GM13976 (cell line): ENCODE measurements around the gene CALHM3.
"Not testable (repeated sequence)": the region's sequence is repeated elsewhere in the genome, so short reads cannot be mapped to it uniquely, and the experiment has no call there.

Experiments used
- DNase-seq: peaks from one replicate; pipeline ENCODE4 v3.0.0; 2012; ENCODE audit warnings: low spot score
- in situ Hi-C: fragments of 300-500 bp; cut with MboI; formaldehyde crosslinking; loops from one replicate; pipeline ENCODE4 v1.12.0; 2022; ENCODE audit warnings: low sequenced_read_pairs, mixed read lengths, inconsistent platforms; ENCODE audit not compliant: unreplicated experiment
- TF ChIP-seq, protein P1 (sequence below): IDR thresholded peaks from 2 replicates; pipeline ENCODE4 v1.5.1; 2012; ENCODE audit warnings: borderline replicate concordance, mild to moderate bottlenecking; ENCODE audit not compliant: insufficient read depth; ENCODE audit errors: extremely low read depth, missing control alignments, control extremely low read depth

Gene CALHM3

GRCh38 chr10:103479135-103479534 is at the start of gene CALHM3:
Gene CALHM3 (minus strand): TSS chr10:103479240. CDS start chr10:103479032, 208 bp downstream.
- in situ Hi-C loops = no loop called here
- no peak for DNase-seq
- TF ChIP-seq, protein P1, sequence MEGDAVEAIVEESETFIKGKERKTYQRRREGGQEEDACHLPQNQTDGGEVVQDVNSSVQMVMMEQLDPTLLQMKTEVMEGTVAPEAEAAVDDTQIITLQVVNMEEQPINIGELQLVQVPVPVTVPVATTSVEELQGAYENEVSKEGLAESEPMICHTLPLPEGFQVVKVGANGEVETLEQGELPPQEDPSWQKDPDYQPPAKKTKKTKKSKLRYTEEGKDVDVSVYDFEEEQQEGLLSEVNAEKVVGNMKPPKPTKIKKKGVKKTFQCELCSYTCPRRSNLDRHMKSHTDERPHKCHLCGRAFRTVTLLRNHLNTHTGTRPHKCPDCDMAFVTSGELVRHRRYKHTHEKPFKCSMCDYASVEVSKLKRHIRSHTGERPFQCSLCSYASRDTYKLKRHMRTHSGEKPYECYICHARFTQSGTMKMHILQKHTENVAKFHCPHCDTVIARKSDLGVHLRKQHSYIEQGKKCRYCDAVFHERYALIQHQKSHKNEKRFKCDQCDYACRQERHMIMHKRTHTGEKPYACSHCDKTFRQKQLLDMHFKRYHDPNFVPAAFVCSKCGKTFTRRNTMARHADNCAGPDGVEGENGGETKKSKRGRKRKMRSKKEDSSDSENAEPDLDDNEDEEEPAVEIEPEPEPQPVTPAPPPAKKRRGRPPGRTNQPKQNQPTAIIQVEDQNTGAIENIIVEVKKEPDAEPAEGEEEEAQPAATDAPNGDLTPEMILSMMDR = no peak

DNA sequence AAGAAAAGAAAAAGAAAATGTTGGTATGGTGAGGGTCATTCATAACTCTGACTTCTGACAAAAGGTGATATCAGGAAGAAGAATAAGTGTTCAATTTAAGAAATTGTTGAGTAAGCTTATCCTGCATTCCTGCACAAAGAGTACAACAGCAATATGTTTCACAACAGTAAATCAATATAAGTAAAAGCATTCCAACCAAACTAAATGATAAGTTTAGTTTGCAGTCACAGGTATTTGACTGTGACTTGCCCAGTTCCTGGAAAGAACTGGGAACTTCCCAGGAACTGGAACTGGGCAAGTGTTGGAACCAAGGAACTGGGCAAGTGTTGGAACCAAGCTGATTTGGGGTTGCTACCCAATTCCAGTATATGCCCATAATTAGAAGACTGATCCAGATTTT is 49.5 kb upstream of the CALHM3 start:
- in situ Hi-C loops = no loop called here
- TF ChIP-seq, protein P1 = no peak
- no peak for DNase-seq

GRCh38 chr10:103527476-103527875 is 48.4 kb upstream of the CALHM3 start:
- DNase-seq, in situ Hi-C loops: not testable (repeated sequence)

DNA sequence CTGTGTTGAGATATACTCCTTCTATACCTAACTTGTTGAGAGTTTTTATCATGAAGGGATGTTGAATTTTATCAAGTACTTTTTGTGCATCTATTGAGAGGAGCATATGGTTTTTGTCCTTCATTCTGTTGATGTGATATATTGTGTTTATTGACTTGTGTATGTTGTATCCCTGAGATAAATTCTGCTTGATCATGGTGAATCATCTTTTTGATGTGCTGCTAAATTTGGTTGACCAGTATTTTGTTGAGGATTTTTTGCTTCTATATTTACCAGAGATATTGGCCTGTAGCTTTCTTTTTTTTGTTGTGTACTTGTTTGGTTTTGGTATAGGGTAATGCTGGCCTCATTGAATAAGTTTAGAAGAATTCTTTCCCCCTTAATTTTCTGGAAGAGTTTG is 46.9 kb upstream of the CALHM3 start:
- in situ Hi-C loops = no loop called here
- TF ChIP-seq, protein P1 = no peak
- DNase-seq = no peak

- DNase-seq = no peak
- in situ Hi-C loops = no loop called here
- TF ChIP-seq, protein P1 = no peak
Measured at GRCh38 chr10:103523683-103524082, 44.6 kb upstream of the CALHM3 start.

DNA sequence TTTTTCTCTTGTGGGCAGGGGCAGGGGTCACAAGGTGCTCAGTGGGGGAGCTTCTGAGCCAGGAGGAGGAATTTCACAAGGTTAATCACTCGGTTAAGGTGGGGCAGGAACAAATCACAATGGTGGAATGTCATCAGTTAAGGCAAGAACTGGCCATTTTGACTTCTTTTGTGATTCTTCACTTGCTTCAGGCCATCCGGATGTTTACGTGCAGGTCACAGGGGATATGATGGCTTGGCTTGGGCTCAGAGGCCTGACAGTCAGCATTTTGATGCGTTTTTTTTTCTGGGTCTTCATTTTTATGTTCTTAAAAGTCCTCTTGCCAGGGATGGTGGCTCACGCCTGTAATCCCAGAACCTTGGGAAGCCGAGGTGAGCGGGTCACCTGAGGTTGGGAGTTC is 43.0 kb upstream of the CALHM3 start:
- DNase-seq, in situ Hi-C loops: not testable (repeated sequence)

GRCh38 chr10:103519798-103520197 is 40.8 kb upstream of the CALHM3 start:
- TF ChIP-seq, protein P1 = no peak
- no peak for DNase-seq
- in situ Hi-C loops = no loop called here
